Measurements from ENCODE around the gene COL5A3. TPM values are rescaled to one million over a fixed set of nuclear protein-coding genes. Genes with fewer than 3 reads are reported as not detected.
A peak's percentile ranks its signal among the peaks of the same experiment; 100 is the strongest.
"Not testable (repeated sequence)": the region's sequence is repeated elsewhere in the genome, so short reads cannot be mapped to it uniquely, and the experiment has no call there.

The COL5A3 gene
- 166 TPM for polyA plus RNA-seq (2013, experiment 1 of 2; ENCODE audit: insufficient read length)
- polyA plus RNA-seq (2013, experiment 2 of 2; ENCODE audit: insufficient read length): 181 TPM

GRCh38 chr19:10010247-10010691 is at the start of gene COL5A3:
COL5A3 (minus strand) TSS chr19:10010504; CDS start chr19:10010385, 119 bp downstream.
- peak; percentile 72 for DNase-seq

GRCh38 chr19:10052602-10053360 is 42.5 kb upstream of the COL5A3 start:
- no peak for DNase-seq

GRCh38 chr19:10049626-10050025 is 39.3 kb upstream of the COL5A3 start:
- DNase-seq: no peak

DNA sequence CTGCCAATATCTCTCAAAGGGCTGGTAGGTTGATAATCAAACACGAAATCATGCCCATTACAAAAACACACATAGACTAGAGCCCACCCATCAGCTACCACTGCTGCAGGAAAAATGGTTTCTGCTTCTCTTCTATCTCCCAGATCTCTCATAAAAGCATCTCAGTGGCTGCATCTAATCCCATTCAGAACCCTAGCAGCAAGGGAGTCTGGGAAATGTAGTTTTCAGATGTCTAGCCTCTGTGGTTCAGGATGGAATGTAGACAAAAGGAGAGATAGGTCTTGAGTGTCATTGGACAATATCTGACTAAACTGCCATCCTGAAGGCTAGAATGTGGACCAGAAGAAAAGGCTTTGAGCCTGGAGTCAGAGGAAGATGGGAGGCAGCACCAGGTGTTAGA is 35.1 kb upstream of the COL5A3 start:
- DNase-seq: no peak

GRCh38 chr19:10044390-10044789 is 34.1 kb upstream of the COL5A3 start:
- DNase-seq: no peak

- peak; percentile 28 for DNase-seq
Observed at GRCh38 chr19:10043286-10043927, 33.1 kb upstream of the COL5A3 start.

DNA sequence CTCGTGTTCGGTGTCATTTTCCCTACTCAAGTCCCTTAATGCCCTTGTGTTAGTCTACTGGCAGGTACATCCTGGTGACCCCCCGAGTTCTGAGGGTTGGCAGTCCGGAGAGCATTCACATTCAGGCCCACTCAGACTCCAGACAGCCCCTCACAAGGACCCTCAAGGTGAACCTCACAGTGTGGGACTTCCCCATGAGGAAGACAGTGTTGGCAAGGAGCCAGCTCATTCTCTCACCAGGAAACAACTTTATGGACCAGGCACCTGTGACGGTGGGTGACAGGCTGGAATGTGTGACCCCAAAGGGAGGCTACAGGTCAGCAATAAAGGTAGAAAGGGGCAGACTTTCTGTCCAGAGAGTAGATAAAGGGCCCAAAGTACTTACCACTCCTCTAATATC is 27.5 kb upstream of the COL5A3 start:
- DNase-seq: no peak

GRCh38 chr19:10037367-10037766 is 27.1 kb upstream of the COL5A3 start:
- DNase-seq: no peak

DNA sequence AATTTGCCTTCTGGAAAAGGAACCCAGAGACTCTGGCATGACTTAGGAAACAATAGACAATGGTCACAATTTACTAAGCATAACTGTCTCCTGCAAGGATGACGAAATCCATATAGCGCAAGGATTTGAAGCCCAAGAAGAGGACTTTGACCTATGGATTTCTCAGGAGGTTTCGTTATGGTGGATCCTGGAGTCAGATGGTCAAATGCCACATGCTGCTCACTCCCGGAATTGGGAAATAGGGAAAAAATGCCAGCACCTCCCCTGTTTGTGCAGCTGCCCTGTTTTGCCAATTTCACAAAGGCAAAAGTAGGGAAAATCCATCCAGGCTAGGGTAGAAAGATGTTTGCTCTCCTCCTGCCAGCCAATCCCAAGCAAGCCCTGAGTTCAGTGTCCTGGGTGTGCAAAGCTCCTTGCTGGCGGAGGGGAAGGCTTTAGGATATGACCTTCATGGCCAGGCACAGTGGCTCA is 26.3 kb upstream of the COL5A3 start:
- no peak for DNase-seq

GRCh38 chr19:10033614-10034013 is 23.3 kb upstream of the COL5A3 start:
- no peak for DNase-seq

DNA sequence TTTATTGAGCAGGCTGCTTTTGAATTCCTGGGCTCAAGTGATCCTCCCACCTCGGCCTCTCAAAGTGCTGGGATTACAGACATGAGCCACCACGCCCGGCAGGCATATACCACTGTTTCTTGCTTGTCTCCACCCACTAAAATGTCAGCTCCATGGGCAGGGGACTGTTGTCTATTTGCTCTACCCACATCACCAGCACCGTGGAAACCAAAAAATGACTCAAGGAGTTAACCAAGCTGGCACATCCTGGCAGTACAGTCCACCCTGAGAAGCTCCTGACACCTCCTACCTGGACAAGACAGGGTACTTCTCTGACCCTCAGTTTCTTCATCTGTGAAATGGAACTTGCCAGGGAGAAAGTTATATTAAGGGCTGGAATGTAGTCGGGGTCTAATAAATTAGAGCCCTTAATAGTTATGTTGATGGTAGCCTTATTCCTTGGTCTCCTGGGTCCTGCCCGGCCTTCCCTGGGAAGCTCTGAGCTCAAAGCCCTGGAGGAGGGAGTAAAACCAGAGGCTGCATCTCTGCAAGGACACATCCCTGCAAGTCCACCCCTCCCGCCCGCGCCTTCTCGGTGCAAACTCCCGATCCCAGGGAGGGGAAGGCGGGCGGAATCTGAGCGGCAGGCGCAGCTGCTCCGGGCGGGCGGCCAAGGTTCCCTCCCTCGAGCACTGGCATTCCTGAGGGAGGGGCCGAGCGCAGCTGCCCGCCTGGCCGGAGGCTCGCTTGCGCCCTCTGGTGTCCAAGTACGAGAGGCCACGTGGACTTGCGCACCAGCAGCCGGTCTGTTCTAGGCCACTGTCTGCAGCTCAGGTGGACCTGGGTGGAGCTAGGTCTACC is 17.1 kb upstream of the COL5A3 start:
- peak; percentile 93 for DNase-seq

DNA sequence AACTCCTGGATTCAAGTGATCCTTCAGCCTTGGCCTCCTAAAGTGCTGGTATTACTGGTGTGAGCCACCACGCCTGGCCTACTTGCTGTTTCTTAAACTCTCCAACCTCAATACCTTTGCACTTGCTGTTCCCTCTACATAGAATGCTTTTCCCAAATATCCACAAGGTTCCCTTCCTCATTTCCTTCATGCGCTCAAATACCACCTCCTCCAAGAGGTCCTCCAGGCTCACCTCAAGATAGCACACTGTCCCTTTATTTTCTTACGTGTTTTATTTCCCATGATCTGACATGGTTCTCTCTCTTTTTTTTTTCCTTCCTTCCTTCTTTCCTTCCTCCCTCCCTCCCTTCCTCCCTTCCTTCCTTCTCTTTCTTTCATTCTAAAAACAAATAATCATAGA is 16.4 kb upstream of the COL5A3 start:
- DNase-seq: no peak

DNA sequence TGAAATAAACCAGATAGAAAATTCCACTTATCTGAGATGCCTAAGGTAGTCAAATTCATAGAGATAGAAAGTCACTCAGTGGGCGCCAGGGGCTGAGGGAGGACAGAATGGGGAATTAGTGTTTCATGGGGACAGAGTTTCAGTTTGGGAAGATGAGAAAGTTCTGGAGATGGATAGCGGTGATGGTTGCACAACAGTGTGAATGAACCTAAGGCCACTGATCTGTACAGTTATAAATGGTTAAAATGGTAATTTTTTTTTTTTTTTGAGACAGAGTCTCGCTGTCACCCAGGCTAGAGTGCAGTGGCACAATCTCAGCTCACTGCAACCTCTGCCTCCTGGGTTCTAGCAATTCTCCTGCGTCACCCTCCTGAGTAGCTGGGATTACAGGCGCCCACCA is 12.8 kb upstream of the COL5A3 start:
- DNase-seq: not testable (repeated sequence)

DNA sequence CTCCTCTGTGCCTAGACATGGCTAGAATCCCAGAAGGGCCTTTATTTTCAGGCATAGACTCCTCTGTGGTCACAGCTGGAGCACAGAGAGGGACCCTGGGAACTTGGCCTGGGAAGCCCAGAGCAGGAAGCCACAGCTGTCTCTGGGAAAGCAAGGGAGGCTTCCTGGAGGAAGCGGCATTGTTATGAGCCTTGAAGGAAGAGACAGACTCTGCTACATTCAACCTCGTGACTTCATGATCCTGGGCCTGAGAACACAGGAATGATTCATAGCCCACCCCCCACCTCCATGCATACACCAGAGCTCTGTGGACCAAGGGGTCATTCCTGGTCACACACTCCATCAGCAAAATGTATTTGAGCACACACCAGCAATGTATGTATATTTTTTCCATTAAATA is 11.6 kb upstream of the COL5A3 start:
- DNase-seq: peak; percentile 46

GRCh38 chr19:10021446-10021845 is 11.1 kb upstream of the COL5A3 start:
- DNase-seq: no peak

DNA sequence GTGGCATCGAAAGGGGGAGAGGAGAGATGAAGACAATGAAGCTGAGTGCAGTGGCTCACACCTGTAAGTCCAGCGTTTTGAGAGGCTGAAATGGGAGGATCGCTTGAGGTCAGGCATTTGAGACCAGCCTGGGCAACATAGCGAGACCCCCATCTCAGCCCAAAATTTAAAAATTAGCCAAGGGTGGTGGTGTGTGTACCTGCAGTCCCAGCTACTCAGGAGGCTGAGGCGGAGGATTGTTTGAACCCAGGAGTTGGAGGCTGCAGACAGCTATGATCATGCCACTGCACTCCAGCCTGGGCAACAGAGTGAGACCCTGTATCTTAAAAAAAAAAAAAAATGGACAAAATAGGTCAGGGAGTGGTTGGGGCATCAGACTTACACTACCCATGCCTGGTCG is 10.5 kb upstream of the COL5A3 start:
- no peak for DNase-seq

DNA sequence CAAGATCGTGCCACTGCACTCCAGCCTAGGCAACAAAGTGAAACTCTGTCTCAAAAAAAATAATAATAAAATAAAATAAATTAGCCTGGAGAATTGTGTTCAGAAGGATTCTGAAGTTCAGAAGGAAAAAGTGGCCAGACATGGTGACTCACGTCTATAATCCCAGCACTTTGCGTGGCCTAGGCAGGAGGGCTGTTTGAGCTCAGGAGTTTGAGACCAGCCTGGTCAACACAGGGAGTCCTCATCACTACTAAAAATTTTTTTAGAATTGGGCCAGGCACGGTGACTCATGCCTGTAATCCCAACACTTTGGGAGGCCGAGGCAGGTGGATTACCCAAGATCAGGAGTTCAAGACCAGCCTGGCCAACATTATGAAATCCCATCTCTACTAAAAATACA is 8.9 kb upstream of the COL5A3 start:
- peak; percentile 62 for DNase-seq

- DNase-seq: peak; percentile 21
Observed at GRCh38 chr19:10018786-10019185, 8.5 kb upstream of the COL5A3 start.

DNA sequence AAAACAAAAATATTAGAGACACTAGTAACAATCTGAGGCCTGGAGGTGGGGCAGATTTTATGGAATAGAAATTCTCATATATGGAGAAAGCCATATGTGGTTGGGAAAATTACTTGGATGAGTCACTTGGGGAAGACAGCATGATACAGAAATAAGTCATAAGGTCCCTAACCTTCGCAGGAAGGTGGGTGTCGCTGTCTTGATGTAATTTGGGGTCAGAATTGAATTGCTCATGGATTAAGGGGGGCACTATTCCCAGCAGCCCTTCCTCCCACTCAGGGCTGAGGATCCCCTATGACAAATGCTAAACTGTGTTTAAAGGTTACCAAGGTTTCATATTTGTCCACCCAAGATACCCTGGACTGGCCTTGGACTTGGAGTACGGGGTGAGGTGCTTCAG is 8.0 kb upstream of the COL5A3 start:
- peak; percentile 84 for DNase-seq

GRCh38 chr19:10013834-10014618 is 3.7 kb upstream of the COL5A3 start:
- no peak for DNase-seq

DNA sequence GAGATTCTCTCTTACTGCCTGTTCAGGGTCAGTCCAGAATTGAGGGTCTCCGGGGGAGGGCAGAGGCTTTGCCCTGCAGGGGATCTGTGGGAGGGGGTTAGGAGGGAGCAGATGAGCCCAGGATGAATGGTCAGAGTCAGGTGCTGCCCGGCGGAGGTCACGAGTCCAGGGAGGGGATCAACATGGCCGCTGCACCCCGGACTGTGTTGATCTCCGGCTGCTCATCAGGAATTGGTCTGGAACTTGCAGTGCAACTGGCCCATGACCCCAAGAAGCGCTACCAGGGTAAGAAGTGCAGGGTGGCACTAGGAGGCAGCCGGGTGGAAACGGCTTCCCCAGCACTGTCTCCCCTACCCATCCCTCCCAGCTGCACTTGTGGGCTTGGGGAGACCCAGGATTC is 3.0 kb upstream of the COL5A3 start, which contains the start of gene RDH8:
Gene RDH8, plus strand, starts transcription at position 168 of the 400 bp plus-strand sequence. Its CDS starts 15 bp downstream, at position 183.
- DNase-seq: no peak

DNA sequence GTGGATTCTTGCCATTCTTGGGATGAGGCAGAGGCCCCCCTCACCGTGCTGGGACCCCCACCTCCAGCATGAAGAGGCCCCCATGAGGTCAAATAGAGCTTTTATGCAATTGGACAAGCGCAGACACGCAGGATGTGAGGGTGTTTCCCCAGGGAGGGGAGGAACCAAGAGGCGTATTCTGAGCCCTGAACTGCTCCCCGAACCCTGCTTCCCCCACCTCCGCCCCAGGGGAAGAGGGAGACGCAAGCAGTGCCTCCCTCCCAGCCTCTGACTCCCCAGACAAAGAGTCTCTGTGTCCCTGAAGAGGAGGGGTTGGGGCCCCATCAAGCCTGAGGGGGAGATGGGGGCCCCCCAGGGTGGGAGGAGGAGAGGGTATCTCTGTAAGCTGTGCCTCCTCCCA is 1.7 kb upstream of the COL5A3 start:
- no peak for DNase-seq
